GM10248 (cell line): Measurements from ENCODE around the gene ABCA3.
"Not testable (repeated sequence)": the region's sequence is repeated elsewhere in the genome, so short reads cannot be mapped to it uniquely, and the experiment has no call there.

ENCODE experiments used
- CTCF ChIA-PET: fragments of 300-600 bp; sonication (Branson Sonifier 250); formaldehyde crosslinking; extraction: SDS; loops from one replicate; lab custom pipeline; 2021; ENCODE audit warnings: antibody characterized with exemption; lab: Yijun Ruan, JAX
- POLR2A ChIA-PET: fragments of 350-650 bp; sonication (Branson Sonifier 250); formaldehyde crosslinking; extraction: SDS; loops from one replicate; lab custom pipeline; 2020; ENCODE audit warnings: antibody characterized with exemption; lab: Yijun Ruan, JAX
- DNase-seq: peaks from one replicate; pipeline ENCODE4 v3.0.0; 2012; ENCODE audit errors: extremely low spot score
- CTCF ChIP-seq: IDR thresholded peaks from 2 replicates; pipeline ENCODE4 v1.5.1; 2012; ENCODE audit warnings: mild to moderate bottlenecking, low read depth; ENCODE audit errors: extremely low read depth, missing control alignments, control extremely low read depth

Gene ABCA3

DNA sequence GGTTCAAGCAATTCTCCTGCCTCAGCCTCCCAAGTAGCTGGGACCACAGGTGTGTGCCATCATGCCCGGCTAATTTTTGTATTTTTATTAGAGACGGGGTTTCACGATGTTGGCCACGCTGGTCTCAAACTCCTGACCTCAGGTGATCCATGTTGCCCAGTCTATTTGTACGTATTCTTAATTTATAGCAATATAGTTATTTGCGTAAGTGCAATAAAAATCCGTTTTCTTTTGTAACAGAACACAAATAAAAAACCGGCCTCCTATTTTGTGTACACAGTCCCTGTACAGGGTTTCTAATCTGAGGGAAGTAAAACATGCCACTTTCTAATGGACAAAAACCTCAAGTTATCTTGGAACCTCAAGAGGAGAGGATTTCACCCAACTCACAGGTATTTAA is 80.3 kb downstream of the ABCA3 start:
- no peak for TF ChIP-seq CTCF
- no peak for DNase-seq
- POLR2A ChIA-PET: interaction anchor here (1.0 to 1.1 kb wide), 2 partner anchors 8 to 9 kb away, joined by 3 to 6 read pairs; partner anchors contain the start of gene ECI1
- CTCF ChIA-PET: interaction anchor here (1.4 to 5.9 kb wide), 3 partner anchors 9 to 241 kb away, joined by 4 to 33 read pairs (median 5); partner anchors contain the start of gene ECI1

GRCh38 chr16:2258530-2258929 is 82.0 kb downstream of the ABCA3 start:
- POLR2A ChIA-PET: interaction anchor here (1.6 kb wide), 1 partner anchor 104 kb away, joined by 5 read pairs; no protein-coding TSS in a partner anchor
- CTCF ChIA-PET: interaction anchor here (1.2 to 1.8 kb wide), 5 partner anchors 13 to 243 kb away, joined by 3 to 5 read pairs (median 4); no protein-coding TSS in a partner anchor

DNA sequence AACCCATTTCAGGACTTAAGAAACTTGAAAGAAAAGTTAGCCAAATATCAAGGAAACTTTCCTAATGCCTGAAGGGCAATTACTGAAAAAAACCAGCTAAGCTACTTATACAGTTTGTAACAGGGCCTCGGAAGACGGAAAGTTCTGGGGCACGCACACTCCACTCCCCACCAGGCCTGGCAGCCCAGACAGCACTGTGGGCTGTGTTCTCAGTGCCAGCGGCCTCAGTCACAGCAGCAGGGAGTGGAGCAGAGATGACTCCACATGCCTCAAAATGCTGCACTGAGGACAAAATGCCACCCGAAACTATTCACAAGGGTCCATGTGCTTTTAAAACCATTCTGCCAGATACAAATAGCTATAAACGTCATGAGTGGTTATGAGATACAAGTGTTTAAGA is 82.8 kb downstream of the ABCA3 start:
- ChIA-PET CTCF (interaction anchor here (1.5 kb wide), 2 partner anchors 63 to 183 kb away, joined by 3 to 4 read pairs; no protein-coding TSS in a partner anchor), POLR2A (interaction anchor here (0.5 to 1.6 kb wide), 2 partner anchors 103 to 401 kb away, joined by 3 to 5 read pairs; no protein-coding TSS in a partner anchor)
- no peak for TF ChIP-seq CTCF
- no peak for DNase-seq

More at GRCh38 chr16:2258530-2258929, 82.0 kb downstream of the ABCA3 start:
- not testable (repeated sequence) for DNase-seq

DNA sequence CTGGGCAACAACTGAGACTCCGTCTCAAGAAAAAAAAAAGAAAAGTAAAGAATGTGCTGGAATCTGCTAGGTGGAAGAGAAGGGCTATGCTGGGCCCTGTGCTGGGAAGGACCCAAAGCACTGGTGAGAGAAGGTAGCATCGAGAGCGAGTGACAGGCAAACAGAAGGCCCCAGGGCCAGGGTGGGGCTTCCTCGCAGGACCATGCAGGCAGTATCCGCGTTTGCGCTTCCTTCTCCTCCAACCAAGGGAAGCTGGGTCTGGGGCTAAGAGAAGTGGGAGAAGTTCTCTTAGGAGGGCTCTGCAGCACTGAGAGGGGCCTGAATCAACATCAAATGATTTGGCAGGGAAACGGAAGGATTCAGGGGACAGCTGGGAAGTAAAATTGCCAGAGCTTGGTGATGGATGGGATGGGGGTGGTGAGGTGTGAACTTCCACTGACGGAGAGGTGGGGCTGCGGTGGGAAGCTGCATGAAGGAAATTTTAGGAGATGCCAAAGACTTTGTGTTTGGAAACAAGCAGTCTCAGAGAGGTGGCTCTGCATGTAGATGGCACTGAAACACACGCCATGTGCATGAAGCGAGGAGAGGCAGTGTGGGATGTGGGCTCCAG is 83.9 kb downstream of the ABCA3 start:
- ChIA-PET POLR2A (interaction anchor here (0.9 to 1.6 kb wide), 2 partner anchors 101 to 102 kb away, joined by 3 to 5 read pairs; partner anchors contain the start of gene TRAF7), CTCF (interaction anchor here (1.5 kb wide), 1 partner anchor 62 kb away, joined by 4 read pairs; no protein-coding TSS in a partner anchor)
- no peak for TF ChIP-seq CTCF
- DNase-seq: no peak

DNA sequence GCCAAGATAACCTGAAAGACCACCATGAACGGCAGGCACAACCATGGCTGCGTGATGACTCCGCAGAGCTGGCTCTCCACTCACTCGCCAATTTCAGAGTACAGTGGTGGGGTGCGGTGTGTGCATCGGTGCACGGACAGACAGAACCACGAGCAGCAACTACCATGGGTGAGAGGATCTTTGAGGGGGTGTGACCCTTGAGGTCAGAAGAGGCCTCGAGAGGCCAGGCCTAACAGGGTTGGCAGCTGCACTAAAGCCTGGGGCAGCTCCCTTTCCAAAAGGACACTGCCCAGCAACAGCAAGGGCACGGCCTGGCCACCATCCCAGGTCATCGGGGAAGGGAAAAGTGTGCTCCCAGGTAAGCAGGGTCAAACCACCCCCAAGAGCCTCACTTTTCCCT is 87.2 kb downstream of the ABCA3 start:
- ChIA-PET POLR2A (interaction anchor here (0.7 to 1.1 kb wide), 3 partner anchors 8 to 98 kb away, joined by 3 to 5 read pairs (median 3); partner anchors contain the start of gene TRAF7), CTCF (interaction anchor here (2.3 to 3.1 kb wide), 2 partner anchors 10 to 59 kb away, joined by 16 to 33 read pairs; no protein-coding TSS in a partner anchor)
- DNase-seq: no peak

DNA sequence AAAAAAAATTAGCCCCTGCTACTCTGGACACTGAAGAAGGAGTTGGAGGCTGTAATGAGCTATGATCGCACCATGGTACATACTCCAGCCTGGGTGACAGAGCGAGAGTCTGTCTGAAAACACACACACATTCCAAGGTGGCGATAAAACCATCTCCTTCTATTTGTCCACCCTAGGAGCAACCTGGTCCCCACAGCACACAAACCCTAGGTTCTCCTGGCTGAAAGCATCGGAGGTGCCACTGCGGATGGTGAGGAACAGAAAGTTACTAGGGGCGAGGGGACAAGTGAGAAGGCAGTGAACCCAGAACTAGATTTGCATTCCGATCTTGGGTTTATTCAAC is 87.8 kb downstream of the ABCA3 start:
- DNase-seq: no peak
- no peak for TF ChIP-seq CTCF
- ChIA-PET POLR2A (interaction anchor here (0.7 to 1.9 kb wide), 4 partner anchors 8 to 288 kb away, joined by 3 to 7 read pairs (median 4); partner anchors contain the start of genes RPS2 and TRAF7), CTCF (interaction anchor here (1.1 to 3.1 kb wide), 6 partner anchors 11 to 249 kb away, joined by 4 to 33 read pairs (median 12); no protein-coding TSS in a partner anchor)

More for the DNA sequence above, 87.2 kb downstream of the ABCA3 start:
- TF ChIP-seq CTCF: no peak
